ENCODE data around the gene ADCK1. TPM values are rescaled to one million over a fixed set of nuclear protein-coding genes. Genes with fewer than 3 reads are reported as not detected.

Gene ADCK1
- total RNA-seq, 2 donors from 2014 or later, result 9.6 to 10.1 TPM

DNA sequence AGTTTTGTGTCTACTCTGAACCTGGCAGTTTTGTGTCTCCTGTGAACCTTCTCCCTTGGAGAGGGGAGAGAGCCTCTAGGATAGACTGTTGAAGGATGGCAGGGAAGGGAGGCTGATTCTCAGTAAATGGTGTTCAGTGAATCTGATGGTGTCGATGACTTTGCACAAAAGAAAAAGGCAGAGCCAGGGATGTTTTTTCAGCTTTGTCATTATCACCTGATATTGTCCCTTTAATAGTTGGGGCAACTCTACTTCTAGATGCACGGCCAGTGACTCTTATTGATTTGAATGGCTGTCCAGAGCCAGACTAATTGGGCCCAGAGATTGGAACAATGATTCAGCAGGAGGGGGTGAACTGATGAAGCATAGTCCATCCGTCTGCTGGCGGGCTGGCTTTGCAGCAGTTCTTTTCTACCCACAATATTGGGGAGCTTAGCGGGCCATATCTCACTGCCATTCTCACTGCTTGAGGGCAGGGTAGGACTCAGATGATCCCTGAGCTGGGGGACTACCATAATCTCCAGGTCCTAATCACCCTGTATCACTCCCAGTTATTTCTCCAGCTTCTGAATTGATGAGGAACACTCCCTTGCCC, 93.1 kb downstream of the ADCK1 start:
- TF ChIP-seq POLR2AphosphoS5 (IDR thresholded peaks at IDR 0.05), result no peak
- no peak for TF ChIP-seq POLR2A (IDR thresholded peaks at IDR 0.05)
- TF ChIP-seq, protein P1, sequence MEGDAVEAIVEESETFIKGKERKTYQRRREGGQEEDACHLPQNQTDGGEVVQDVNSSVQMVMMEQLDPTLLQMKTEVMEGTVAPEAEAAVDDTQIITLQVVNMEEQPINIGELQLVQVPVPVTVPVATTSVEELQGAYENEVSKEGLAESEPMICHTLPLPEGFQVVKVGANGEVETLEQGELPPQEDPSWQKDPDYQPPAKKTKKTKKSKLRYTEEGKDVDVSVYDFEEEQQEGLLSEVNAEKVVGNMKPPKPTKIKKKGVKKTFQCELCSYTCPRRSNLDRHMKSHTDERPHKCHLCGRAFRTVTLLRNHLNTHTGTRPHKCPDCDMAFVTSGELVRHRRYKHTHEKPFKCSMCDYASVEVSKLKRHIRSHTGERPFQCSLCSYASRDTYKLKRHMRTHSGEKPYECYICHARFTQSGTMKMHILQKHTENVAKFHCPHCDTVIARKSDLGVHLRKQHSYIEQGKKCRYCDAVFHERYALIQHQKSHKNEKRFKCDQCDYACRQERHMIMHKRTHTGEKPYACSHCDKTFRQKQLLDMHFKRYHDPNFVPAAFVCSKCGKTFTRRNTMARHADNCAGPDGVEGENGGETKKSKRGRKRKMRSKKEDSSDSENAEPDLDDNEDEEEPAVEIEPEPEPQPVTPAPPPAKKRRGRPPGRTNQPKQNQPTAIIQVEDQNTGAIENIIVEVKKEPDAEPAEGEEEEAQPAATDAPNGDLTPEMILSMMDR (IDR thresholded peaks at IDR 0.05), result no peak
- Histone ChIP-seq H3K27me3 (replicated peaks; ENCODE audit: insufficient read depth) (no peaks in the 10 kb centered on the region), H3K27ac (no peak overlapping the region), H3K4me1 (replicated peaks) (no peaks in the 10 kb centered on the region), H3K4me3 (no peak overlapping the region), H3K36me3 (no peaks in the 10 kb centered on the region), H3K9me3 (no peaks in the 10 kb centered on the region)
- WGBS, result 97% methylated on average over 5 of the region's 5 CpGs
- no peak for DNase-seq (ENCODE audit: low spot score)
- intact Hi-C loops (cut with DNase I), result no loop called here

DNA sequence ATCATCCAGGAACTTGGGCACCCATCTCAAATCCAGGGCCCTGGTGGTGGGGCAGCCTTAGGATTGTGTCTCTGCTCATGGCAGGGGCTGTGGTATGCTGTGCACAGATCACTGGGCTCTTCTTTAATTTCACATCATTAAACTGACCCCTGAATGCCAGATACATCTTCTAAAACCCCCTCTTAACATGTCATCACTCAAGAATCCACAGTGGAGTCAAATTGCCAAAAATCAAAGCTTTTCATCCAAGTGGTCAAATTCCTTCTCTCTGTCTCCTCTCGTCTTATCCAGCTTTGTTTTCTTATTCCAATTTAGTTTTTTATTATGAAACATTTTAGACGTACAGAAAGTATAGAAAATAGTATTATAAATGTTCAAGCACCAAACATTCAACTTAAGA, 97.5 kb downstream of the ADCK1 start:
- H3K27me3 ChIP-seq (replicated peaks; ENCODE audit: insufficient read depth), result no peaks in the 10 kb centered on the region
- no peak overlapping the region for H3K27ac ChIP-seq
- H3K36me3 ChIP-seq, result no peaks in the 10 kb centered on the region
- TF ChIP-seq, protein P1 (IDR thresholded peaks at IDR 0.05), result no peak
- TF ChIP-seq POLR2AphosphoS5 (IDR thresholded peaks at IDR 0.05) (no peak), POLR2A (IDR thresholded peaks at IDR 0.05) (no peak)
- H3K4me1 ChIP-seq (replicated peaks), result no peaks in the 10 kb centered on the region
- DNase-seq (ENCODE audit: low spot score), result no peak
- no peaks in the 10 kb centered on the region for H3K9me3 ChIP-seq
- 78% methylated on average over 2 of the region's 2 CpGs for WGBS
- H3K4me3 ChIP-seq, result no peak overlapping the region
- intact Hi-C loops (cut with DNase I), result no loop called here

DNA sequence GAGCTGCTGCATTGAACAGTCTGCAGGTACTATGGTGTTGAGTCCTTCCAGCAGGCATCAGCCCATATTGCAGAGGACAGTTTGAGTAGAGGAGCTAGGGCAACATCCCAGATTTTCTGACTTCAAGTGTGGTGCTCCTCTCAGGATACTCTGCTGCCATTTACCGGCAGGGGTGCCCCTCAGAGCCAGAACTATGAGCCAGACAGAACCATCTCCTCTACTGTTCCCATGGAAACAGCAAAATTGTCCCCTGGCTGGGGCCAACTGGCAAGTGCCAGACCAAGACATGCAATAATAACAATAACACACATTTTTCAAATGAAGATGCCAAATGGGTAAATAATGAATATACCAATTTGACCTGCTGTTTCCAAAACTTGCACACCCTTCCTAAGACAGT, 102.9 kb downstream of the ADCK1 start:
- intact Hi-C loops (cut with DNase I), result no loop called here
- 70% methylated on average over 1 of the region's 1 CpG for WGBS
- Histone ChIP-seq H3K27ac (no peak overlapping the region), H3K4me1 (replicated peaks) (no peaks in the 10 kb centered on the region), H3K36me3 (no peaks in the 10 kb centered on the region), H3K27me3 (replicated peaks; ENCODE audit: insufficient read depth) (no peaks in the 10 kb centered on the region), H3K4me3 (no peak overlapping the region), H3K9me3 (no peaks in the 10 kb centered on the region)
- TF ChIP-seq POLR2A (IDR thresholded peaks at IDR 0.05) (no peak), POLR2AphosphoS5 (IDR thresholded peaks at IDR 0.05) (no peak)
- TF ChIP-seq, protein P1 (IDR thresholded peaks at IDR 0.05), result no peak
- DNase-seq (ENCODE audit: low spot score), result no peak

DNA sequence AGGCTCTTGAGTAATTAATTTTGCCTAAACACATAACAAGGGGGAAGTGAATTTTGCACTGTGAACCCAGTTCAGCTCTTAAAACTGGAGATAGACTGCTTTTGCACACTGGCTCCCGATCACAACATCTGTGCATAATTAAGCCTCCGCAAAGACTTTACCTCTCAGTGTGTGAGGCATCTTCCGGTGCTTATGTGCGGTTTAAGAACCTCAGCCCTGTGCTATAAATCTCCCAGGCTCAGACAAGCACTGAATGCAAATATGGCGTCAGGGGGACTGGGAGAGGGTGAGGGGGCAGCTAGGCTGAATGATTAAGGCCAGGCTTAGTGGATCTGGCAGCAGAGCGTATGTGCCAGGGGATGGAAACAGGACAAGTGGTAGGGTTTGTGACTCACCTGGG, 103.3 kb downstream of the ADCK1 start:
- H3K27ac ChIP-seq, result no peak overlapping the region
- no peaks in the 10 kb centered on the region for H3K36me3 ChIP-seq
- 75% methylated on average over 6 of the region's 6 CpGs for WGBS
- DNase-seq (ENCODE audit: low spot score), result no peak
- TF ChIP-seq POLR2A (IDR thresholded peaks at IDR 0.05) (no peak), POLR2AphosphoS5 (IDR thresholded peaks at IDR 0.05) (no peak)
- TF ChIP-seq, protein P1 (IDR thresholded peaks at IDR 0.05), result no peak
- H3K4me1 ChIP-seq (replicated peaks), result no peaks in the 10 kb centered on the region
- intact Hi-C loops (cut with DNase I), result no loop called here
- H3K9me3 ChIP-seq, result no peaks in the 10 kb centered on the region
- no peaks in the 10 kb centered on the region for H3K27me3 ChIP-seq (replicated peaks; ENCODE audit: insufficient read depth)
- no peak overlapping the region for H3K4me3 ChIP-seq

DNA sequence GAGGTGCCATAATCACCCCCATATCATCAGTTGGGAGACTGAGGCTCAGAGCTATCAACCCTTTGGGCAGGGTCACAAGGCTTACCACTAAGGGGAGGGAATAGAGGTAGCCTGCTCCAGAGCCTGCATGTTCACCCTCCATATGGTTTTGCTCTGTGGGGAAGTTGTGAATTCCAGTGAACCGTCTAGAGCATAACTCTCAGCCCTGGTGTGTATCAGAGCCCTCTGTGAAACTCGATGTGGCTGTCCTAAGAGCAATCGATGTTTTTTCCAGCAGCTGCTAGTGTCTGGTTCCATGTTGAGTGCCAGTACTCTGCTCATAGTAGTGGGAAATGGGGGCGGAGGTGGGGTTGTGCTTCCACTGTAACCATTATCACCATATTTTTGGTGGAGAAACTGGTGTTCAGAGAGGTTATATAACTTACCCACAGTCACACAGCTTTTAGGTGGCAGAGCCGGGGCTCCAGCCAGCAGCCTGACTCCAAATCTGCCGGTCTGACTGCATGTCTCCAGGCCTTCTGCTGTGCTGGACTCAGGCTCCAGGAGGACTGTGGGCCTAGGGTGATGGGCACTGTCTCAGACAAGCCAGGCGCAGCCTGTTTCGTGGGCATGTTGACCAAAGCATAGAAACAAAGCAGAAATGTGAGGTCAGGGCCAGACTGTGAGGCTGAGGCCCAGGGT, 104.2 kb downstream of the ADCK1 start:
- intact Hi-C loops (cut with DNase I), result no loop called here
- H3K27ac ChIP-seq, result no peak overlapping the region
- no peak overlapping the region for H3K4me3 ChIP-seq
- H3K36me3 ChIP-seq, result no peaks in the 10 kb centered on the region
- WGBS, result 87% methylated on average over 8 of the region's 8 CpGs
- H3K9me3 ChIP-seq, result no peaks in the 10 kb centered on the region
- TF ChIP-seq, protein P1 (IDR thresholded peaks at IDR 0.05), result no peak
- TF ChIP-seq POLR2AphosphoS5 (IDR thresholded peaks at IDR 0.05) (no peak), POLR2A (IDR thresholded peaks at IDR 0.05) (no peak)
- no peaks in the 10 kb centered on the region for H3K4me1 ChIP-seq (replicated peaks)
- no peaks in the 10 kb centered on the region for H3K27me3 ChIP-seq (replicated peaks; ENCODE audit: insufficient read depth)
- DNase-seq (ENCODE audit: low spot score), result no peak
